GM21515 (cell line): ENCODE results near the gene POLR2M.
A peak's percentile ranks its signal among the peaks of the same experiment; 100 is the strongest.

Experiments
- ATAC-seq: cut with Tn5 transposase; IDR thresholded peaks from one replicate; pipeline ENCODE4 v1.9.1; 2021; ENCODE audit not compliant: unreplicated experiment

POLR2M gene

DNA sequence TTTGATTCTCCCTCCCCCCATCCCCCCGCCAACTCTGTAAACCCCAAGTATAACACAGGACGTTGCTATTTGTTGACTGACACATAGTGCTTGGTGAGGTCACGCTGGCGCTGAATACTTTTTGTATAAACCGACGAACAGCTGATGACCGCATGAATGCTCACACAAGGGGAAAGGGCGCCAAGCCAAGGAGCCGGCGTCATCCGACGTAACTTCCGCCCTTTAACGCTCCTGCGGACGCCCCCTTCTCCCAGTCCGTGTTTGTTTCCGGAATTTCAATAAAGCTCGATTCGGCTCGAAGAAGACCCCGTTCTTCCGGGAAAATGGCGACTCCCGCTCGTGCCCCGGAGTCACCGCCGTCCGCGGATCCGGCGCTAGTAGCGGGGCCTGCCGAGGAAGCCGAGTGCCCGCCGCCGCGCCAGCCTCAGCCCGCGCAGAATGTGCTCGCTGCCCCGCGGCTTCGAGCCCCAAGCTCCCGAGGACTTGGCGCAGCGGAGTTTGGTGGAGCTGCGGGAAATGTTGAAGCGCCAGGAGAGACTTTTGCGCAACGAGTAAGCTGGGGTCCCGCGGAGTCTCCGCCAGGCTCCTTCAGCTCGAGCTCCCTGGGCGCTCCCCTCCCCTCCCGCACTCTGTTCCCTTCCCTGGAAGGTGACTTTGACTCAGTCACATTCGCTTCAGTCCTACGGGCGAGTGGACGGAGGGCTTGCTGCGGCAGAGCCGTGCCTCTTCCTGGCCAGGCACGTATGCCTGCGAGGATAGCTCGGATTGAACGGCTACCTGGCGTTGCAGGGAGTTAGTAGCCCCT is at the start of gene POLR2M:
POLR2M (plus strand) TSS at position 310 of the 805 bp plus-strand sequence; CDS start at position 439, 129 bp downstream.
- ATAC-seq, result peak; percentile 95

- no peak for ATAC-seq
Observed at GRCh38 chr15:57657619-57658018, 48.9 kb upstream of the POLR2M start.

DNA sequence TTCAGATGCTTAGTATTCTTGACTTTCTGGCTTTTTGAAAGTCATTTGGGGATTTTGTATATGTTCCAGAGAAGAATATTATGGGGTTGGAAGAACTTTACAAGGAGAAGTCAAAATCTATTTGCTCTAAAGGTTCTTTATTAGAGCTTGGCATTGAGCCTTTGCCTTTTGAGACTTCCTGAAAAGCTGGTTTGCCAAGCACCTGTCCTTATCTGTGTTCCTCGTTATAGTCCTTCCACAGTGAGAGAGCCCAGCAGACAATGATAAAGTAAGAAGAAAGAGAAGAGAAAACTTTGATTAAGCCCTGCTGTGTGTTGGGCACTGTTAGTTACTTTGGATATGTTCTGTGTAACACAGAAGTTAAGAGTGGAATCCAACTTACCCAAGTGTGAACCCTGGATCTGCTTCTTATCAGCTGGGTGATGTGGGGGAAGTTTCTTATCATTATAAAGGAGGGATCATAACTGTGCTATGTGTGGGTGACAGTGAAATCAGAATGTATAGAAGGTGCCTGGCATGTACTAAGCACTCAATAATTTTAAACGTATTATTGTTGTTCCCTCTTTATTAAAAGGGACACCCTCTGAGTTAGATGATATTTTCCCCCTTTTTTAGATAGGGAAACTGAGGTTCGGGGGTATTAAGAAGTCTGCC is 44.3 kb upstream of the POLR2M start:
- no peak for ATAC-seq

GRCh38 chr15:57662802-57663201 is 43.7 kb upstream of the POLR2M start:
- ATAC-seq, result no peak

DNA sequence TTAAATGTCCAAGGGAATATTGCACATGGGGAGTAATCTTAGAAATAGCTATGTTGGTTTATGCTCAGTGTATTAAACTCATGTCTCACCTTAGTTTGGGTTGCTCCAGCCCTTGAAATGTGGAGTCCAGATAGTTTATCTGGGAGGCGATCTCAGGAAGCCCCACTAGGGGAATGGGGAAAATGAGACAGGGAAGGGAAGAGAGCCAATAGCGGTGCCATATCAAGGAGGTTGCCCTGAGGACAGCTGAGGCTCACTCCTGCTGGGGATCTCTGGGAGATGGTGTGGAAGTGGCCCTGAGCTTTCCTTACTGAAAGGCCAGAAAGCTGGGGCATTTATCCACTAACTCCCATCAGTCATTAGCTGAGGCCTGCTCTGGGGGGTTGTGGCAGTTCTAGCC is 43.3 kb upstream of the POLR2M start:
- no peak for ATAC-seq

DNA sequence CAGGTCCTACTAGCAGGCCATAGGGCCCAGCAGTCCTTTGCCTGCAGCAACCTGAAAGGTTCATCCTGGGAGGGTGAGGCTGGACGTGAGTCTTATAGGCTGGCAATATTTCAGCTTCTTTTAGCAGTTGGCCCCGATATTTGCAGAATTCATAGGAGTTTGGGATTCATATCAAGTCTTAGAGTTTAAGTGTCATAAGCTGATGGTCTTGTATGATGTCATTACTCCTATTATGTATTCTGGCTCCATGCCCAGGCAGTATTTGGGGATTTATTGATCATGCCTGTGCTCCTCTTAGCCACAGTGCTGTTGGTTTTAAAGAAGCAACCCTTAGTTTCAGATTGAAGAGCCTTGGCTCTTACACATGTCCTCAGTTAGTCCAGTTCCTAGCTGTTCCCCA is 41.3 kb upstream of the POLR2M start:
- no peak for ATAC-seq

GRCh38 chr15:57665939-57666338 is 40.6 kb upstream of the POLR2M start:
- no peak for ATAC-seq

- no peak for ATAC-seq
Observed at GRCh38 chr15:57667171-57667849, 39.2 kb upstream of the POLR2M start.

DNA sequence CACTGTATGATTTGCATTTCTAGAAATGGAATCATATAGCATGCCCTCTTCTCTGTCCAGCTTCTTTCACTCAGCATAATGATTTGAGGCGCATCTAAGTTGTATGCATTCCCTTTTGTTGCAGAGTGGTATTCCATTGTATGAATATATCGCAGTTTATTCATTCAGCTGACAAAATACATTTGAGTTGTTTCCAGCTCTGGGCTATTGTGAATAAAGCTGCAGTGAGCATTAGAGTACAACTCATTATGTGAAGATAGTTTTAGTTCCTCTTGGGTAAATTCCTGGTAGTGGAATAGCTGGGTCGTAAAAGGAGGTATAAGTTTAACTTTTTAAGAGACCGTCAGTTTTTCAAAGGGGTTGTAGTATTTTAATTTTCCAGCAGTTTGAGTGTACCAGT is 38.5 kb upstream of the POLR2M start:
- no peak for ATAC-seq

GRCh38 chr15:57671636-57672035 is 34.9 kb upstream of the POLR2M start:
- no peak for ATAC-seq

- no peak for ATAC-seq
Observed at GRCh38 chr15:57675481-57676181, 30.9 kb upstream of the POLR2M start.

DNA sequence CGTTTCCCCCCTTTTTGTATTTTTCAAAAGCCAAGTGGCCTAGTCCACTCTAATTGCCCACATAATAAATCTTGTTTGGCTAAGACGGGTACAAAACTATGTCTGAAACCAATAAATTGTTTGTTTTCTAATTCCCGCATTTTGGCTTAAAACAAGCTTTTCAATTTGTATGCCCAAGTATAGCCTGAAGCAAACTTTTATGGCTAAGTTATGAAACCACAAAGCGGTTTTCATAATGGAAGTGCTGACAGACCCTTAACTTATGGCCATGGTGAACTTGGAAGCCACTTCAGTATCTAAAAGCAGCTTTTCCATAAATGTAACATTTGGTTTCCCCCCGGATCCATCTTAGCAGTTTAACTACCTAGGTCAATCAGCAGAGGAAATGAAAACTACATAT is 29.9 kb upstream of the POLR2M start:
- ATAC-seq, result no peak

- ATAC-seq, result no peak
Observed at GRCh38 chr15:57677204-57677603, 29.3 kb upstream of the POLR2M start.

DNA sequence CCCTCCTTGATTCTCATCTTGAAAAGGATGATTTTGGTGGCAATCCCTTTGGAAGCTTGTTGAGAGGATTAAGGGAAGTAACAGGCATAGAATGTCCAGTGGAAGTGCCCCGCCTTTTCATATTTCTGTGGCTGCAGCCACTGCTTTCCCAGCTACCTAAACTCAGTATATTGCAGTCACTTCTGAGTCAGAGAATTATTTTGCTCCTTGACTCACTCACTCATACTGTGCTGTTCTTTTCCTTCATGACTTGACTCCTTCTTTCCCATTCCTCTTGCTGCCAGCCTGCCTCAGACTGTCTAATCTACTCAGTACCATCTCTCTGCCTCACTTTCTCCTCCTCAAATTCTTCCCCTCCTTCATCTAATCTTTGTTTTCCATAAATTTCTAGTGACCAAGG is 26.5 kb upstream of the POLR2M start:
- no peak for ATAC-seq

- ATAC-seq, result no peak
Observed at GRCh38 chr15:57681011-57681410, 25.5 kb upstream of the POLR2M start.

DNA sequence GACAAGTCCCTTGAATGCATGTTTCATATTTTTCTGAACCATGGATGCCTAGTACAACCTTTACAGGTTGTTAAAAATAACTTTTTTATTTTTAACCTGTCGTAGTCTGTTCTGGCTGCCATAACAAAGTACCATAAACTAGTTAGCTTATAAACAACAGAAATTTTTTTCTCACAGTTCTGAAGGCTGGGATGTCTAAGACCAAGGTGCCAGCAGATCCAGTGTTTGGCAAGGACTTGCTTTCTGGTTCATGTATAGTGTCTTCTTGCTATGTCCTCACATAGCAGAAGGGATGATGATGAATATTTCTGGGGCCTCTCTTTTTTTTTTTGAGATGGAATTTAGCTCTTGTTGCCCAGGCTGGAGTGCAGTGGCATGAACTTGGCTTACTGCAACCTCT is 23.0 kb upstream of the POLR2M start:
- ATAC-seq, result no peak

DNA sequence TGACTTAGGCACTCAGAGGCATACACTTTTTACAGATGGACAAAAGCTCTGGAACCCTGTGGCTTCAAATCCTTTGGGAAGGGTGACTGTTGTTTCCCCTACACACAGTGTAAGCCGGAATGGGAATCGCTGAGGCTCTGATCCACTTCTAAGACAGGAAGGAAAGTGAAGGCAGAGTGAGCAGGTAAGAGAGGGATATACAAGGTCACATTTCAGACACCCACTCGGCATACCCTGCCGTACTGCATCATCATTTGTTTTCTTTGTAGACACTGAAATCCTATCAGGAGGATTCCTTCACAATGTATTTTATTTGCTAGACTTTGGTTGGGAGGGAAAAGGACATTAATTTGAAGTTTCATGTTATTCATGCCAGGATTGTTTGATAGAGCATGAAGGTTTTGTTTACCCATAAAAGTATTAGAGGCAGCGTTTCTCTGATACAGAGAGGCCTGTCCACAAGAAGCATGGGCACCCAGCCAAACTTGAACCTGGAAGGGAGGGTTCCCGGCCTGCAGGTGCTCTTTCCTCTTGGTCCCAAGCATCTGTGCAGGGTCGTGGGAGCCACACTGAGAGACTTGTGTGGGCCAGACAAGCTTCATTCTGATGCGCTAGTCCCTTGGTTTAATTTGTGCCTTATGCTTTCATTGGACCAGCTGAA is 21.9 kb upstream of the POLR2M start:
- no peak for ATAC-seq

DNA sequence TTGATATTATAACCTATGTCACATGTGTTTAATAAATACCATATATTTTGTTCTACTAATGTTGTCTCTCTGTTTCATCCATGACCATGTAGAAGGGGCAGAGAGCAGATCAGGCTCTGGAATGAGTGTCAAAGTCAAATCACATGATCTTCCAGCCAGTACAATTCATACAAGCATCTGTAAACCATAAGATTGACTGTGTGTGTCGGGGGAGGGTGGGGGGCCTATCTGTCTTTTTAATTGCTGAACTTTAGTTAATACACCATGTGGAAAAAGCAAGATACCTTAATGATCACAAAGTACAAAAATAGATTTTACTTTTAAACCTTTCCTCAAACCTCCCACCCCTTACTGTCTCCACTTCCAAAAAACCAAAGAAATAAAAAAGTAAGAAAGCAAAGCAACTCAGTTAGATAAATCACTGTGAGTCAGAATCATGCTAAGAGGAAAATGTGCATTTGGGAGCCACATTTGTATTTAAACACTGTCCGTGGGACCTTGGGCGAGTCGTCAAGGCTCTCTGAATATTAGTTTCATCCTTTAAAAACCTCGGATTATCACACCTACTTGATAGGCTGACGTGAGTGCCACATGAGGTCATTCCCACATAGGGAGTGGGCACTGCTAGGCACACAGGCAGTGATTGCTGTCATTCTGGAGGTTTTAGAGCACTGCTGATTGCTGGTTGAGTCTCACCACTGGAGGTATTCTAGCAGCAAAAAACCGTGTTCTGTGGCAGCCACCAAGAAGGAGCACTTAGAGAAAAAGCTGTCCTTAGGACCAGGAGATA is 21.0 kb upstream of the POLR2M start:
- no peak for ATAC-seq

DNA sequence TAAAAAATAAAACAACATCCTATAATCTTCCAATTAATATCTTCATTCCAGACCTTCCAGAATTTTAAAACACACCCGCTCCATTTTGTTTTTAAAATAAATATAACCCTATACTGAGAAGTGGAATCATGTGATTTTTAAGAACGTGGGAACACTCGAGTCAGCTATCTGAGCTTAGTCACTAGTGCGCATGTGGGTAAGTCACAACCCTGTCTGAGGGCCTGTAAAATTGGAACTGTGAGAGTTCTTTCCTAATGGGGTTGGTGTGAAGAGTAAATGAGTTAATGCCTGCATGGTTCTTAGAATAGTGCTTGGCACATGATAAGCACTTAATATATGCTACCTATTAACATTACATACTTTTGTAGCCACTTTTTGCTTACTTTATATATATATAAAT is 19.9 kb upstream of the POLR2M start:
- no peak for ATAC-seq

GRCh38 chr15:57690341-57690966 is 16.1 kb upstream of the POLR2M start:
- no peak for ATAC-seq
